Endometrium (tissue), 2 donors: Measurements from ENCODE around the gene MCTP1.

ENCODE experiments used
- FAIRE-seq: peaks from 2 replicates; lab custom pipeline; 2012; peaks lifted over from hg19 to GRCh38; lab: Jason Lieb, UNC
- donor health status: control.
- donor health status: control.

Gene MCTP1

DNA sequence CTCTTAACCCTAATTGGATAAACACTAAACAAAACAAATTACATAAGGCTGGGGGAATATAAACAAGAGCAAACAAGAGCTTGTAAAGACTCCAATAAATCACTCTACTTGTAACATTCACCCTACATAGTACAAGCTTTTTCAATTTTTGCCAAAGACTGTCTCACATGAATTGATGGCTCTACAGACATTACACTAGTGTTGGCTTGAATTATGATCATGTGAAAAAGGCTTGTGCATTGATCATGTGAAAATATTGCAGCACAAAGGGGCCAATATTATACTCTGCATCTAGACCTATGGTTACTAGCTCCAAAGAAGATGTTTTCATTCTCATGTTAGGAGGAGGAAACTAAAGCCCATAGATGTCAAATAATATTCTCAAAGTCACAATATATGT lies 212.6 kb downstream of the MCTP1 start:
- no peak for FAIRE-seq

DNA sequence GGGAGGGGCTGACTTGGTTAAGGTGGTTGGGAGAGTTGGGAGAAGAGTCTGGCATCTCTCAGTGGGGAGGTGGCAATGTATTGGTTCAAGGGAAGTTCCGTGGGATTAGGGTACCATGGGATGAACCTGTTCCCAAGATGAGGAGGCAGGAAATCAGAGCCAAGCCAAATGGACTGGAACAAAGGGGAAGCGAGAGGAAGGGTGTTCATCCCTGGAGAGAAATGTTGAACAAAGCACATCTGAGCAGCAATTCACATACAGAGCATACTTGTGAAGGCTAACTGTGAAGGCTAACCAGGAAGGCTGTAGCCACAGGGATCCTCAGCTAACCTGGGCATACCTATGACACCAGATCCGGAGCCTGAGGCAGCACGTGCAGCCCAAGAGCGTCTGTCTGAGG lies 214.0 kb downstream of the MCTP1 start:
- FAIRE-seq, result no peak

DNA sequence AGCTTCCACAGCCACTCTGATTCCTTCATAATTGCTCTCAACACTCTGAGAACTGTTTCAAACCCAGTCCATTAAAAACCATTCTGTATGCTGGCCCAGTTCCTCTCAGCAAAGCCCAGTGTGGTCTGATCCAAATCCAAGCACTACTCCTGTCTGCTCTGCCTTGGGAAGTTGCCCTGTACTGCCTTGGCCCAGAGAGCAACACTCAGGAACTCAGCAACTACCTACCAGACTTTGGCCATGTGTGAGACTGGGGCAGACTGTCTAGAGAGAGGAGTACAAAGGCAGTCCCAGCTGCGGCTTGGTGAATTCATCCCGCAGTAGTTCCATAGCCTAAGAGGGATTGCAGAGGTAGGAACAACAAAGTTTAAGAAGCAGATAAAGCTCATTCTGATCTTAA lies 214.4 kb downstream of the MCTP1 start:
- no peak for FAIRE-seq

DNA sequence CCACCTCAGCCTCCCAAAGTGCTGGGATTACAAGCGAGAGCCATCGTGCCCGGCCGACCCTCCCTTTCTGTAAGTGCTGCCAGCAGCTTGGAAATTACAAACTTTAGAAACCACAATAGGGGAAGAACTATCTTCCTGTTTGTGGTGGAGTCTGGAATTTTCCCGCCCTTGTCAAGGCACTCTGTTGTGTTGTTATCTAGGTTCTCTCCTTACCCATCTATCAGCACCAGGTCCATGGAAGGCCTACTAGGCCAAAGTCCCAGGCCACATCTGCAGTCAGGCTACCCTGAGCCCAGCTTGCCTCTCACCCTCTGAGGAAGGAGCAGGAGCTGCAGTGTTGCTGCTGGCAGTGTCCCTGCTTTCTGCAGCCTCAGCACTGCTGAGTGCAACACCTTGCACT lies 214.9 kb downstream of the MCTP1 start:
- FAIRE-seq, result no peak

DNA sequence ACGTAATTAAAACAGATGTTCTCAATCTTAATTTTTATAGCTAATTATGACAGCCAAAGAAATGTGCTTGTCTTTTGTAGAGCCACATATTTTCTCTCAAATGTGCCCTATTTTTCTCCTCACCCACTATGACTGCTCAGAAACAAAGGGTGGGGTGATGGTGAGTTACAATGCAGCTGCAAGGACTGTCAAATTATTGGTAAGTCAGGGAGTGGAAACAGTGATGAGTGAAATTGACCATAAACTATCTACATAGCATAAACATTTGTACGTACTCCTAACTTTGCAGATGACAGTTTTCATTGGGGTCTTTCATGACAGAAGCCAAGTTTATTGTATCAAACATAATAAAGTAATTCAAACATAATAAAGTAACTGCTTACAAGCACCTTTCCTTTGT lies 215.9 kb downstream of the MCTP1 start:
- FAIRE-seq, result no peak

DNA sequence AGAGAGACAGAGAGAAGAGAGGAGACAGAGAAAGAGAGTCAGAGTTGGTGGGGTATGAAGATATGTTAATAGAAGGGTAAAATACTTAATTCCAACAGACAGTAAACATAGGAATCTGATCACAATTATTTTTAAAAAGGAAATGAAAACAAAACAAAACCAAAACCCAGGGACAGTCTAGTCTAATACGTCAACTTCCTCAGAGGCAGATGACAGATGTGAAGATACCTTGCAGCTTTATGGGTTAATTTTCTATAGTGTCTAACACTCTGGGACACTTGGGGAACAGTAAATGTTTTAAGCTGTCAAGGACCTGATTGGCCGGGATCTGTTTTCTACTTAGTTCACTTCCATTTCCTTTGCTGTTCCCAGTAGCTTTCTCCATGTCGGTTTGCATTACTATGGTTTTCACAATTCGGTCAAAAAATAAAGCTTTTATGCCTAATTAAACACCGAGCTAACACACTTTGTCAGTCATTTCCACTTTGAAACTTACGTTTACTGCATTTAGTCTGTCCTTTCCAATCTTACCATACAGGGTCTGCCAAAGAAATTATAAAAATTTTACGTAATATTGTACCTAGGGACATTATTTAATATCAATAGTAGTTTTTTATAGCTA lies 216.5 kb downstream of the MCTP1 start:
- no peak for FAIRE-seq

DNA sequence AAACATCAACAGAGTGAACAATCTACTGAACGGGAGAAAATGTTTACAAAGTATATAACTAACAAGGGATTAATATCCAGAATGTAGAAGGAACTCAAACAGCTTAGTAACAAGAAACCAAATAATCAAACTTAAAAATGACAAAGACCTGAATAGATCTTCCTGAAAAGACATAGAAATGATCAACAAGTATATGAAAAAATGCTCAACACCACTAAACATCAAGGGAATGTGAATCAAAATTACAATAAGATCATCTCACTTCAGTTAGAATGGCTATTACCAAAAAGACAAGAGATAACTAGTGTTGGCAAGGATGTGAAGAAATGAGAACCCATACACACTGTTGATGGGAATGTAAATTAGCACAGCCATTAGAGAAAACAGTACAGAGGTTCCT lies 218.8 kb downstream of the MCTP1 start:
- no peak for FAIRE-seq

DNA sequence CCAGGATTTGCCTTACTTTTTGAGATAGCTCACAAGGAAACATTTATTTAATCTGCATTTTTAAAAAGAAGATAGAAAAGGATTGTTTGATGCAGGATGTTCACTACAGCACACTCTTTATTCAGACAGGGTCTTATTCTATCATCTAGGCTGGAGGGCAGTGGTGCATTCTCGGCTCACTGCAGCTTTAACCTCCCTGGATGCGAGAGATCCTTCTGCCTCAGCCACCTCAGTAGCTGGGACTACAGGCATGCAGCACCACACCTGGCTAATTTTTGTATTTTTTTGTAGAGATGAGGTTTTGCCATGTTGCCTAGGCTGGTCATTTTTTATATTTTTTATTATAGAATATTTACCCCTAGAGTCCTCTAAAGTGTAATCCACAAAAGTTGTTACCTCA lies 221.4 kb downstream of the MCTP1 start:
- no peak for FAIRE-seq

DNA sequence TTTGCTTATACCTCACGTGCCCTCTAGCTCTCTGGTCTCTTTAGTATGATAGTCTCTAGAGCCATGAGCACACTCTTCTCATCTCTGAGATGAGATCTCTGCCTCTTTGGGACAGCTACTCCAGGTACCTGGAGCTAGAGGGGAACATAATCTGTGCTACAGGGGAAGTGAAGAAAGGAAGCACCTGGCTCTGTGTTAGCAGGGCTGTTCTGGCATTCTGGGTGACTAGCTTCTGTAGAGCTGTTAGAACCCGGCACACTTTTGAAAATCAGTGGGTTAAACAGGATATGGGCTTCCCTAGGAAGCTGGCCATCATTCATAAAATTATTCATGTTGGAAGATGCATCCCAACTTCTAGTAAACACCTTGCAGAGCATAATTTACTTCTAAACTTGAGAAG lies 224.8 kb downstream of the MCTP1 start:
- no peak for FAIRE-seq

DNA sequence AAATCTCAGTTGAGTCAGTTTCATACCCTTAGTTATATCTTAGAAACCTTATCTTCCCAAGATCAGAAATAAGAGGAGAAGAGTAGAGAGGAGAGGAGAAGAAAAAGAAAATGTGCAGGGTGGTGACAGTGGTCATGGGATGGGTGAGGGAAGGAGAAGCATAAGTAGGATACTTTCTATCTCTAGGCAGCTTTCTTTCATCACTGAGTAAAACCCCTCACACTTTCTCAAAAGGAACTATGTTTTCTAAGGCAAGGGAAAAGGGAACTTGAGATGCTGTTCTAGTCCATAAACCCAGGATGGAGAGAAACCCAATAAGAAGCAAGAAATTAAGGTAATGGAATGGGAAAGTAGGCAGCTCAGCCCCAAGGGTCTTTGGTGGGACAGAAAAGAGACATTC lies 225.3 kb downstream of the MCTP1 start:
- no peak for FAIRE-seq

DNA sequence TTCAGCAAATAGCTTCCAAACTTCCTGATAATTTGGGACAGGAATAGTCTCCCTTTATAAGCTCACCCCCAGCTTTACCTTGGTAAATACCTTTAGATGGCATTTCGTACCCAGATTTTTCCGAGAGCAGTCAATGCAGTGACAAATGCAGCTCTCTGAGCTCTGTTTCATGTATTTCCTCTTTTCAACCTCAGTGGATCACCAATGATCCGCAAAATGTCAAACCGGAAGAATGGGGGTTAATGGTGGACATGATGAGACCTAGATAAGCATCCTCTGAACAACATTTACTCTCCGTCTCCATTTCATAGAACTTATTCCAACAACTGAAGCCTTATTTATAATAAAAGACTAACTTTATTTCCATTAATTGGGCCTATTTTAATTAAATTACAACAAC lies 227.3 kb downstream of the MCTP1 start:
- no peak for FAIRE-seq

DNA sequence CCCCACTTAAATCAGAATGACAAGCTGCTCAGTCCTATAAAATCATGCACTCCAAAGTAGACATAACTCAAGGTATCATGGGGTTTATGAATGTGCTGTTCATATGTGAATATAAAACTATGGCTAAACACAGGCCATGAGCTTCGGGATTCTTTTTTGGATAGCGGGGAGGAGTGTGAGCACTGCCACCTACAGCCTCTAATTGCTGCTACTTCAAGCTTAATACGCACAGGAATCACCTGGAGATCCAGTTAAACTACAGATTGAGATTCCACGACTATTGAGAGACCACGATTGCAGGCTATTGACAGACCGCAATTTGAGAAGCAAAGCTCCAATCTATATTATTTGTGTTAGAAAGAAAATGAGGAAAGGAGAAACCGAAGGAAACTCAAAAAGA lies 231.6 kb downstream of the MCTP1 start:
- no peak for FAIRE-seq

DNA sequence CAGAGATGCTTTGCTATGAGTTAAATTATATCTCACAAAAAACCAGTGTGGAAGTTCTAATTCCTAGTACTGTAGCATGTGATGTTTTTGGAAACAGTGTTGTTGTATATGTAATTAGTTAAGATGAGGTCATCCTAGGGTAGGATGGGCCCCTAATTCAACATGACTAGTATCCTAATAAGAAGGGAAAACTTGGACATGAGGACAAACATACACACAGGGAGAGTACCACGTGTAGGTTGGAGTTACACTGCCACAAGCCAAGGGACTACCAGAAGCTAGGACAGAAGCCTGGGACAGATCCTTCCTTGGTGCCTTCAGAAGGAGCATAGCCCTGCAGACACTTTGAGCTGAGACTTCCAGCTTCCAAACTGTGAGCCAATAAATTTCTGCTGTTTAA lies 234.2 kb downstream of the MCTP1 start:
- FAIRE-seq, result no peak

DNA sequence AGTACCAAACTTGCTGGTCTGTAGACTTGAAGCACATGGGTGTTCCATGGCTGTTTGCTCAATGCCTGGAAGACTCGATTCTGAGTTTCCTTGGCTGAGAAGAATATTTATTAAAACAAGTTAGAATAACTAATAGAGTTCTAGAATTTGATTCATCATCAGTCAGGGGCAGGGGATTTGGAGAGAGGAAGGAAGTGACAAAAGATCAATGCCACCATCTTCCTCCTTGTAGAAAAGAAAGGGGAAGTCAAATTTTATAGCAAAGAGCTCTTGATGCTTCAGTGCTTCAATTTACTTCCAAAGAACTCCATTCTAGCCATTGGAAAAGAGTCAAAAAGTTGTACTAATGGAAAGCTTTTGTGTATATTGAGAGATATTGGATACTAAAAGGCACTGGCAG lies 236.3 kb downstream of the MCTP1 start:
- FAIRE-seq, result no peak

DNA sequence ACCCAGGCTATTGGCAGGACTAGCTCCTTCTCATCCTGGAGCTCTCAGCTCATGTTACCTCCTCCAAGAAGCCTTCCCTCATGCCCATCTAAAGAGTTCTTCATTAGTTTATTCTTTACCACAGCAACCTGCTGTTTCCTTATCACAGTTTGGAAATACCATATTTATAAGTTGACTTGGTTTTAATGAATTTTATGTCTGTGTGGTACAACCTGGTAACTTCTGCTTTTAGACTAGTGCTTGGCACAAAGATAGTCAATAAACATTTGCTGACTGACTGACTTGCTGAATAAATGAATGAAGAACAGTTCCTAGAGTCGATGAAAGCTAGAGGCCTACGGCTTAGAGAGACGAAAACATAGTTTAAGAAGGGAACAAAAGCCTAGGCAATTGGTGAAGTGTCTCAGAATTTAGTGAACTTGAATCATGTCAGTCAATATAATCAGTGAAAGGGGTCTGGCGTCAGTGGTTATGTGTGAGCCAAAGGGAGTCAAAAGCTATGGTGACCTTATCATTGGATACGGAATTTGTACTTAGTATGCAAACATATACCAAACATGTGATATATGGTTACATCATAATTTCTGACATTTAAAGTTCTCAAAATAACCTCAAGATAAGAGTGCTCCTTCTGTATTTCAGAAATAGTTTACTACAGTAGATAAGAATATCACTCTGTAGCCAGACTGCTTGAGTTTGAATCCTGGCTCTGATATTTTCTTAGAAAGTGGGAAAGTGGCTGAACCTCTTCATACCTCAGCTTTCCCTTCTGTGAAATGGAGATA lies 239.5 kb downstream of the MCTP1 start:
- no peak for FAIRE-seq

DNA sequence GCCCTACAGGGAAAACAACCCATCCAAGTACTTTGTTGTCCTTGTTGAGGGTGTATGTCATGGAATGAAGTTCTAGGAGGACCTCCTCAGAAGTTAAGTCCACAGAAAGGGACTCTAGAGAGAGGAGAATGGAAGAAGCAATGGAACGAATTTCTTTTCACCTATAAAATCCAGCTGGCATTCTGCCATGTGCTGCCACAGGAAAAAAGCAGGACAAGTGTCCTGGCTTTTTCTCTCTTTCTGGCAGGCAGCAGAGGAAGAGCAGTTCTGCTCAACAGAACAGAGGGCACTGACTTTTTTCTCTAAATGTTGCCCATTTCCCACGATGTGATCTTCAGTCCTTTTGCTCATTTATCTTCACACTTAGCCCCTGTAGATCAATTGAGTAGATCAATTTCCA lies 240.8 kb downstream of the MCTP1 start:
- FAIRE-seq, result no peak

DNA sequence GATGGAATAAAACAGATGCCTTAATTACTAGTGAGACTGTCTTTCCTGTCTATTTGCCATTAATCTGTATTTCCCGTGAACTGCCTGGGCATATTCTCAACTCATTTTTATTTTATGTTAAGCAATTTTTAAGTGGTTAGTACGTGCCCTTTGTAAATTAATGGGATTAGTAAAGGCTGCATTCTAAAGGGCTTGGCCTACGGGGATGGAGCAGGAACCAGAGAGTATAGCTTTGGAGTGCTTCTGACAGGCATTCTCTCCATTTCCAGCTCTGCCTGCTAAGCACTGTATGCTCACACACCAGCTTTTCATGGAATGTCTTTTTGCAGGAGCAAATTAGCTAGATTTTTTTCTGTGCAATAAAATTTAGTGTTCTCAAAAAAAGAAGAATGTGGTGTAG lies 241.2 kb downstream of the MCTP1 start:
- no peak for FAIRE-seq

DNA sequence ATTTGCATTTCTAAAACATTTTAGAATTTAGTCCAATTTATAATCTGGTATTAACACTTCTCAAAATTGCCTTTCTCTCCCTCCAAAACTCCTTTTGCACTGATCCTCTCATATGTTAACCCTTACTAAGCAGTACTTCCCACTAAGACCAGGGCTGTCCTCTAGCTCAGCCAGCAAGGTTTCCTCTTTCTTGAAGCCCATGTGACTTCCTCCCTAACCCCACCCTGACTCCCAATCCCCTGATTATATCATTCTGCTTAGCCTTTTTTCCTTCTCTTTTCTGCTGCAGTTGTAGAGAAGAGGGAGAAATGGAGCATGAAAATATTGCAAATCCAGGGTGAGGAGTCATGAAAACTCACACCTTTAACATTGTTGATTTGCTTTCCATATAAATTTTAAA lies 241.7 kb downstream of the MCTP1 start:
- no peak for FAIRE-seq

DNA sequence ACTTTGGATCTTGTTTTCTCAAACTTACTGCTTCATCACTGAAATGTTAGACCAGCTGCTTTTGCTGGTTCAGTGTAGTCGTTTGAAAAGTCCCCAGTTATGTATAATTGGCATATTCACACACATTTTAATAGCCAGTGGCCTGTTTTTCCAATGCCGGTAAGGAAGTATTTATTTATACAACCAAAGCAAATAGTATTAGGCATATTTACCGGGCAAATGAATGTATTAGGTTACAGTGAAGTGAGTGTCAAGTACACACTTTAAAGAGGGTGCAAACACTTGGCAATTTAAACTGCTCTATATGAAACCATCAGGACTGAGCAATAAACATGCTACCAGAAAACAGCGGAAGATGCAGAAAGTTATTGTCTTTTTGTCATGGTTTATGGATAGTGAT lies 242.9 kb downstream of the MCTP1 start:
- FAIRE-seq, result no peak

DNA sequence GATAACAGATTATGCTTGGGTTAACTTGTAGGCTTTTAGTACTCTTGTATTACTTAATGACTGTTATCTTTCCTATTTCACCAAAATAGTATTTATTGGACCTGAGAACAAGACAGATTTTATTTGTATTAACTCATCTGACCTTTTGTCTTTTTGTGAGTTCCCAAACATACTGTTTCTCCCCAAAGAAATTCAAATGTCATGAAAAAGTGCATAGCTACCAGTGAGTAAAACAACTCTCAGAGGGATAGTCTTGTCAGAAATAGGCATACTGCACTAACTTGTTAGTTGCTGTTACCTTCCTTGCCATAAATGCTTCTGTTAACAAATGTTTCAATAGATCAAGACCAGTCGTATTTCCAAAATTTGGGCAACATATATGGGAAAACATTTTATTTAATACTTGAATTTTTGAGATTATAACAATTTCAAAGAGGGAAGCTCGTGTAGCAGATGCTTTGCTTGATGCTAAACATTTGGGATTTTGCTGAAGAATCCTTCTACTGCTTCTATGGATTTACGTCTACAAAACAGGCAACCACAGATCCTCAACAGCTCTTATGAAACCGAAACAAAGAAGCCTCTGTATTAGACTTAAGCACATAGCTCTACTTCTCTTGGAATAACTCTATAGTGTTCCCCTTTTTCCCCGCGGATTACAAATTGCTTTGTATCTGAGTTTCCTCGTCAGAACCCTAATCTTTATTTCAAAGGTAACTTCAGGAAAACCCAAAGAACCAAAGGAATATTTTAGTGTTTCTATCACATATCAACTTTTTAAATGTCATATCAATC lies 248.8 kb downstream of the MCTP1 start:
- FAIRE-seq, result no peak

DNA sequence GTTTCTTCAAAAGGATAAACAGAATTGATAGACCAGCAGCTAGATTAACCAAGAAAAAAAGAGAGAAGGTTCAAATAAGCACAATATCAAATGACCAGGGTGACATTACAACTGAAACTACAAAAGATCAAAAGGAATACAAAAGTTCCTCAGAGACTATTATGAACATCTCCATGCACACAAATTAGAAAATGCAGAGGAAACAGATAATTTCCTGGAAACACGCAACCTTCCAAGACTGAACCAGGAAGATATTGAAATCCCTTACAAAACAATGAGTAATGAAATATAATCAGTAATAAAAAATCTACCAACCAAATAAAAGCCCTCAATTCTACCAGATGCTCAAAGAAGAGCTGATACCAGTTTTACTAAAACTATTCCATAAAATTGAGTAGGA lies 252.1 kb downstream of the MCTP1 start:
- no peak for FAIRE-seq

DNA sequence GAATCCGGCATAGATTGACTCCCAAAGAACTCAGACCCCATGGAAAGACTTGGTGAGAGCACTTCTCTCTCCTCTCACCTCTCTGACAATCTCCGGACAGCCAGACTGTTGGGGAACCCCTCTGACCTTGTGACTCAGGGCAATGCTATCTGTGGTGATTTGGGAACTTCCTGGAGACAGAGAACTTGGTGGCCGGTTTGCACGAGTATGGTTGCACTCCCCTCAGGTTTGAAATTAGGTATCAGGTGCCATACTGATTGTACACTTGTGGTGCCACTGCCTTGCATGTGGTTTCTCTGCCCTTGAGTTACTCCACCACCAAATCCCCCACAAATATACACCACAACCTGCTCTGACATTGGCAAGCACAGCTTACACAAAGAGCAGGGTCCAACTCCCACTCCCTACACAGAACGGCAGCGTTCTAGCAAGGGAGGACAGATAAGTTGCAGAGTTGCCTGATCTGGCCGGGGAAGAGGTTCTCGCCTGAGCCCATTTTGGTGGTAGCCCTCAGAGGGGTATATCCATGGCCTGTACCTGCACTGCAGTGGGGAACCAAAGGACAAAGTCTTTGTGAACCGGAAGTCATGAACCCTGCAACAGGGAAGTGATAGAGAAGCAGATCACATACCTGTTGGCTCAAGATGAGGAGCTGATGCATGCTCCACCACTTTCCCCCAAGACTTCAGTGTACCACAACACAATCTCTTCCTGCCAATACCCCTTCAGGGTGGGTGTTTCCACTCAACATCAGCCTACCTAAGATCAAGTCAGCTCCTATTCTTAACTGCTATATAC lies 255.1 kb downstream of the MCTP1 start:
- FAIRE-seq, result no peak

DNA sequence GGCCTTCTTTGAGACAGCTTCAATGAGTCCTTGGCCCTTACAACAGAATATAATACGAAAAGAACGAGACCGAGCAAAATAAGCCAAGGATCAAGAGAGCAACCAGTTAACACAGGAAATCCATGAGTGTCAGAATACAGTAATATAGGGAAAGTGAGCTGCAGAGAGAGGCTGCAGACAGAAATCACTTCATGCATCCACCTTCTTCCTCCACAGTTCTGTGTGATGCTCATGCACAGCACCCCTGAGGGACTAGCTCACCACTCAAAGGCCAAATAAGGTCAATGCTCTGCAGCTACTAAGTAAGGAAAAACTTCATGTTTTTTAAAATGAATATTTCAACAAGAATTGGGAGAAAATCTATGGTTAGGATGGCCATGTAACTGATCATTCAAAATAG lies 257.1 kb downstream of the MCTP1 start:
- FAIRE-seq, result no peak
